Lung (tissue), 12 donors: ENCODE results near the gene TIAM2. TPM values are rescaled to one million over a fixed set of nuclear protein-coding genes. Genes with fewer than 3 reads are reported as not detected.

ENCODE experiments used
- ATAC-seq: fragments of 200-7000 bp; cut with Tn5 transposase; one replicate; pipeline ENCODE4 v1.9.1; 2020; ENCODE audit warnings: moderate number of reproducible peaks; ENCODE audit not compliant: insufficient read depth, low FRiP score
- DNase-seq, 3 donors: peaks; one replicate each; pipeline ENCODE4 v3.0.0-alpha.2; 2013 to 2017
- H3K27ac ChIP-seq, 2 donors: one replicate each; pipeline ENCODE4 v1.5.1; 2013; ENCODE audit warnings: mild to moderate bottlenecking in 2 of 2, moderate library complexity in 2 of 2, control low read depth in 1 of 2, inconsistent platforms in 1 of 2, low read depth in 1 of 2, low read length in 1 of 2
- H3K27me3 ChIP-seq, 3 donors: one replicate each; pipeline ENCODE4 v1.5.1; 2013; ENCODE audit warnings: low read length in 2 of 3; ENCODE audit not compliant: control insufficient read depth in 3 of 3, insufficient read depth in 3 of 3
- H3K36me3 ChIP-seq, 4 donors: one replicate each; pipeline ENCODE4 v1.5.1; 2013; ENCODE audit warnings: low read length in 4 of 4, mild to moderate bottlenecking in 1 of 4, moderate library complexity in 1 of 4; ENCODE audit not compliant: control insufficient read depth in 4 of 4, insufficient read depth in 4 of 4
- H3K4me1 ChIP-seq, 5 donors: one replicate each; pipeline ENCODE4 v1.5.1; 2013; ENCODE audit warnings: low read length in 5 of 5, mild to moderate bottlenecking in 2 of 5, moderate library complexity in 1 of 5; ENCODE audit not compliant: control insufficient read depth in 5 of 5, insufficient read depth in 5 of 5
- H3K4me3 ChIP-seq: one replicate; pipeline ENCODE4 v1.5.1; 2013; ENCODE audit warnings: mild to moderate bottlenecking, control low read depth, moderate library complexity
- H3K9ac ChIP-seq, 2 donors: one replicate each; pipeline ENCODE4 v1.5.1; 2013; ENCODE audit warnings: low read length in 2 of 2, control low read depth in 1 of 2; ENCODE audit not compliant: insufficient read depth in 1 of 2
- H3K9me3 ChIP-seq, 4 donors: one replicate each; pipeline ENCODE4 v1.5.1; 2013; ENCODE audit warnings: low read length in 3 of 4, mild to moderate bottlenecking in 1 of 4, moderate library complexity in 1 of 4; ENCODE audit not compliant: control insufficient read depth in 4 of 4, insufficient read depth in 3 of 4
- CTCF ChIP-seq: IDR thresholded peaks from 2 replicates; pipeline ENCODE4 v1.5.1; 2012; ENCODE audit warnings: mild to moderate bottlenecking; ENCODE audit errors: control extremely low read depth, extremely low read depth
- WGBS, 2 donors: extraction: QIAGEN DNeasy Blood & Tissue Kit; methylation state at CpG; one replicate each; pipeline ENCODE4 v1.1.7; 2013; 5-methylcytosine and 5-hydroxymethylcytosine counted together
- polyA plus RNA-seq, 2 donors: library from polyadenylated mRNA; stranded (reverse); fragments of 200-250 nt; gene quantifications; one replicate each; pipeline ENCODE4 v1.2.1, GENCODE V29; 2013
- total RNA-seq, 2 donors: library from RNA; depleted of rRNA in 1 of 2; stranded (reverse); fragments of >200 nt in 1 of 2; gene quantifications; one replicate each; pipeline ENCODE4 v1.2.1, GENCODE V29; 2014 to 2021
- donor health status: control.
- donor health status: control.
- donor health status: Bipolar disorder and iron deficiency.
- donor health status: healthy.
- donor health status: DM: yes; HTN: yes; CAD: no.

The TIAM2 gene
- total and polyA plus RNA-seq, 4 donors: 1.8 to 17.5 (median 4.1) TPM

- ATAC-seq (no peak), DNase-seq (no peak)
- WGBS, 2 donors: 93 to 96% methylated on average over 11 of the region's 11 CpGs
- Histone ChIP-seq H3K27me3 (no peaks in the 10 kb centered on the region), H3K9me3 (no peaks in the 10 kb centered on the region), H3K4me1 (no peaks in the 10 kb centered on the region), H3K4me3 (no peak overlapping the region), H3K27ac (no peak overlapping the region), H3K9ac (no peak overlapping the region), H3K36me3 (peaks cover 0 to 5% (median 0%) of the 10 kb centered on the region in 4 donors)
- TF ChIP-seq CTCF: no peak
Measured at GRCh38 chr6:154953644-154954043, 41.5 kb upstream of the TIAM2 start.

GRCh38 chr6:154954347-154954746 is 40.8 kb upstream of the TIAM2 start:
- no peak overlapping the region for H3K27ac ChIP-seq
- no peak for ATAC-seq
- H3K9me3 ChIP-seq: no peaks in the 10 kb centered on the region
- DNase-seq: no peak
- H3K4me3 ChIP-seq: no peak overlapping the region
- H3K36me3 ChIP-seq: peaks cover 0 to 5% (median 0%) of the 10 kb centered on the region in 4 donors
- no peaks in the 10 kb centered on the region for H3K27me3 ChIP-seq
- H3K9ac ChIP-seq: no peak overlapping the region
- no peak for TF ChIP-seq CTCF
- no peaks in the 10 kb centered on the region for H3K4me1 ChIP-seq
- 88 to 92% methylated on average over 4 of the region's 4 CpGs for WGBS, 2 donors

- no peaks in the 10 kb centered on the region for H3K9me3 ChIP-seq
- DNase-seq (no peak), ATAC-seq (no peak)
- no peak overlapping the region for H3K4me3 ChIP-seq
- no peaks in the 10 kb centered on the region for H3K4me1 ChIP-seq
- TF ChIP-seq CTCF: no peak
- H3K9ac ChIP-seq: no peak overlapping the region
- 90 to 92% methylated on average over 12 of the region's 12 CpGs for WGBS, 2 donors
- H3K36me3 ChIP-seq: peaks cover 0 to 2% (median 0%) of the 10 kb centered on the region in 4 donors
- no peaks in the 10 kb centered on the region for H3K27me3 ChIP-seq
- H3K27ac ChIP-seq: no peak overlapping the region
Measured at GRCh38 chr6:154956771-154957522, 38.2 kb upstream of the TIAM2 start.
